ENCODE measurements around the gene PAN3. TPM values are rescaled to one million over a fixed set of nuclear protein-coding genes. Genes with fewer than 3 reads are reported as not detected.

PAN3 gene
- total RNA-seq, 1 donor from 2014 or later, result 40.1 TPM

DNA sequence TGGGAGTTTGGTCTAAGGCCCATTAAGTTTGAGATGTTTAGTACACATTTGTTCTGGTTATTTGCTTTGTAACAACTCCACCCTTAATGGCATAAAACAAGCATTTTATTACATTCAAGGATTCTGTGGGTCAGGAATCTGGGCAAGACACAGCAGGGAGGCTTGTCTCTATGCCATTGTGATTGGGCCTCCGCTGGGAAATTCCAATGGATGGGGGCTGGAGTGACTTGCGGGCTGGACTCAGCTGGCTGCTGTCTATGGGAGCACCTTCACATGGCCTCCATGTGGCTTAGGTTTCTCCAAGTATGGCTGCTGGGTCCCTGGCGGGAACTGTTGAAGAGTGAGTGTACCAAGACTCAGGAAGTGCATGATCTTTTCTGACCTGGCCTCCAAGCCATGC, 159.0 kb downstream of the PAN3 start:
- intact Hi-C loops (cut with micrococcal nuclease), result no loop called here

DNA sequence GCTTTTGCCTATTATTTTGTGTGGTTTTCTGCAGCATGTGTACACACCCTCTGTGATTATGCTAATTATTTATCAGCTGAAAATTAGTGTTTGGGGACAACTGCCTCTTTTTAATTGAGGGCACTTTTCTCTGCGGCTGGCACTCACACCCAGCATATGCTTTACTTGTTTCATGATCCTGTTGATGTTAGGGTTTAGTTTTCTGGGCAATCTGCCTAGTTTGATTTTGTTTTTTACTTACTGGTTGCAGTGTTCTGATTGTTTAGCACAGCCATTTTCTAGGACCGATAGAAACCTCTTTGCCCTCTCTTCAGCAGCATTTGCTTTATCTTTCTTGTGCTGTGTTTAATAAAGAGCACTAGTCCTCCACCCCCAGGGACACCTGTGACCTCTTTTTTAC, 161.6 kb downstream of the PAN3 start:
- intact Hi-C loops (cut with micrococcal nuclease), result no loop called here

DNA sequence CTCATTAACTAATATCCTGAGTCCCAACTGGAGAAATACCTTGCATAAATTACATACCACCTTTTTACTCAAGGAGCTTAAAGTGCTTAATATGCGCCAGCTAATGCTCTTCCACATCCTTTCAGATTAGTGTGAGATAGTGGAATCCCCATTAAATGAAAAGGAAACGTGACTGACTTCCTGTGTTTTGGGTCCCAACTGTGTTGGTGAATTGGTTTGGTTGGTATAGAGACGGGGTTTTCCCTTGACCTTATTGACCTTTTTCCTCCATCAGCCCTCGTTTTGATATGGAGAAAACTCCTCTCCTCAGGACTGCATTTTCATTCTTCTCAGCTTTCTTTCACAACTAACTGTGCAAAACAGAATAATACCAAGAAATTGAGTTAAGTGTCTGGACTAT, 163.5 kb downstream of the PAN3 start:
- intact Hi-C loops (cut with micrococcal nuclease), result no loop called here

DNA sequence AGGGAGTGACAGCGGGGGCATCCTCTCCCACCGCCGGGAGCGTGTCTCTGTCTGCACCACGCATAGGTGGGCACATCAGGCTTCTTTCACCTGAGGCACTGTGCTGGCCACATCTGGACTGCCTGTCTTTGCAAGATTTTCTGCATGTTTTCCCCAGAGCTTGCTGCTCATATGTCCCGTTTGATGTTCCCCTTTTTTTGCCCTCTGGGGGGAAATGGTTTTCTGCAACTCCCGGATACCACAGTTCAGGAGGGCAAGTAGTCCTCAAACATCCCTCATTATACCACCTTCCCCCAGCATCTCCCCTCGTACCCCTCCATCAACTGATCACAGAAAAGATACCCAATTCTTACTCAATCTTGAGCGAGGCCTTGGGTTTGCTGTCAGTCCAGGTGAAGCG, 168.0 kb downstream of the PAN3 start:
- intact Hi-C loops (cut with micrococcal nuclease), result no loop called here

DNA sequence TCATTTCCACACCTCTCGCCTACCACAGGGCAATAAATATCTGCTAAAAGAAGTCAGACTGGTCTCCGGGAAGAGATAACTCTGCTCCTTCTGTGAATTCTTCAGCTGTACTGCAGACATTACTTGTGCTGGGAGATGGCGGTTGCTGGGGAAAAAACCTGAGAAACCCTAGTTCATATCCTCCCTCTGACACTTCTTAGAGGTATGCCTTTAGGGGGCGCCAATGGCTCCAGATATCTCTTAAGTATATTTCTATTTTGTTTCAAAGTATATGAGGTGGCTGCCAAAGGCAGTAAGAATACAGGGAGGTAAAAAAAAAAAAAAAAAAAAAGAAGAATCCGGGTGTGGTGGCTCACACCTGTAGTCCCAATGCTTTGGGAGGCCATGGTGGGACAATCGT, 175.2 kb downstream of the PAN3 start:
- intact Hi-C loops (cut with micrococcal nuclease), result loop anchor here (1.0 to 2.0 kb wide), 2 partner anchors 346 to 483 kb away; partner anchors contain the start of gene POMP

DNA sequence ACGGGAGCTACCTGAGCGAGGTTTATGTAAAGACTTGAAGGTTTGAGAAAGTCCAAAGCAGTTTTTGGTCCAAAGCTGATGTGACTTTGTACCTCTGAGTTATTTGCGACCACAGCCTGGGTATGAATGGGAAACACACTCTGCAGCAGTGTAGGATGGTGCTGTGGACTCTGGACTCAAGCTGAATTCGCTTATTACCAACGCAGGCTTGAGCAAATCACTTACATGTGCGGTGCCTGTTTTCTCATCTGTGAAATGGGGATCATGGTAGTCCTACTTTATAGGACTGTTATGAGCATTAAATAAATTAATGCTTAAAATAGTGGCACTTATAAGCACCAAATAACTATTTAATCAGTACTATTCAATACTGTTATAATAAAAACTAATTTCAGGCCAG, 176.5 kb downstream of the PAN3 start:
- intact Hi-C loops (cut with micrococcal nuclease), result no loop called here

DNA sequence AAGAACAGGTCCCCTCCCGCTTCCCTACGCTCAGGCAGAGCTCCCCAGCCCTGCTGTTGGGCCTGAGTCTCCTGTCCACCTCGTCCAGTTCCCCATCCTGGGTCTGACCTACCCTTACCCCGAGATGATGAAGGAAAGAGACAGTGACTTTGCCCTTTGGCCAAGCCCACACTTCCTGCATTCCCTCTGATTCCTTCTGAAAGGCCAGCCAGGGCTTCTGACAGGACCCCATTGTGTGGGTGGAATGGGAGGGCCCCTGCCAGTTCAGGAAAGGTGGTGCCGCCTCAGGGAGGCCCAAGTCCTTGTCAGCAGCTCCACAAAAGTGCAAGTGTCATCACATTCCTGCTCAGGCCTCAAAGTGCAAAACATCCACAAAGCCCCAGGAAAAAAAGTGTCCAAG, 177.8 kb downstream of the PAN3 start:
- intact Hi-C loops (cut with micrococcal nuclease), result no loop called here

DNA sequence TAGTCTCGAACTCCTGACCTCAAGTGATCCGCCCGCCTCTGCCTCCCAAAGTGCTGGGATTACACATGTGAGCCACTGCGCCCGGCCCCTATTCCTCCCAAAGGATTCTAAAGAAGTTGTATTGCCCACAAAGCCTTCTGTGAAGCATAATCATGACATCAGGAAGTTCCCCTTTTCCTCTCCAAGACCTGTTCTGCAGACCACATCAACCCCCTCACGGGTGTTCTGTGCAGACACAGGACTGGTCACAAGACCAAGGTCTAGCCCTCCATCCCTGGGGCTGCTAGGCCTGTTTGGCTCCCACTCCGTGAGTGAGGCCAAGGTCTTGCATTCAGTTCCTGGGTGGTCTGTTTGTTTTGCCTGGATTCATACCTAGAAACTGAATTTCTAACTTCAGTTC, 178.5 kb downstream of the PAN3 start:
- intact Hi-C loops (cut with micrococcal nuclease), result no loop called here

DNA sequence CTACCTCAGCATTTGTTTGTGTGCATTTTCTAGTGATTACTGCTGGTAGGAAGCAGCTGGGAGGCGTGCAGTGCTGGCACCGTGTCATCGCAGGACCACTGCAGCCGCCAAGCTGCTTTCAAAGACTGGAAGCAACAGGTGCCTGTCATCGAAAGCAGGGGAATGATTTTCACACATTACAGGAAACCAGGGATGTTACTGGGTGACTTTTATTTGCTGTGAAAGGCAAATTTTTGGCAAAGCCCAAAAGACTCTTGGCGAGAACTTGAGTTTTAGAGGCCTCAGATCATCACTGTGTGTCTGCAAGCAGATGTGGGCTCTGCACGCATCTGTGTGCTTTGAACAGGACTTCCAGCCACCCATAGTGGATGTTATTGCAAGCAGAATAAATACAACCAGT, 180.2 kb downstream of the PAN3 start:
- intact Hi-C loops (cut with micrococcal nuclease), result no loop called here

DNA sequence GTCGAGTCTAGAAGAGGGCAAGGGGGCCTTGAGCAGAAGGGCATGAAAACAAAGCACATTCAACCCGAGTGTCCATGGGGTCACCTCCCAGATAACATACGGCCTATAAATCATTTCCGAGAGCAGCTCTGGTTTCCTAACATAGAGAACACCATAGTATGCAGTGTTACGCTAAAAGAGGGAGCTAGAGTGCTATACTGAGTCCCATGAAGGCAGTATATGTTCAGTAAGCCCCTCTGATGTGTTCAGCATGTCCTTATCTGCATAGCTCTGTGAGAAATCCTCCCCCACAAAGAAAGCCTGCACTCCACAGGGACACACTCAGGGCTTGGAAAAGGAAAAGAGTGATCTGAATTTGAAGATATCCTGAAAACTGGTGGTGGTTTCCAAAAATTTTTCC, 181.2 kb downstream of the PAN3 start:
- intact Hi-C loops (cut with micrococcal nuclease), result no loop called here

DNA sequence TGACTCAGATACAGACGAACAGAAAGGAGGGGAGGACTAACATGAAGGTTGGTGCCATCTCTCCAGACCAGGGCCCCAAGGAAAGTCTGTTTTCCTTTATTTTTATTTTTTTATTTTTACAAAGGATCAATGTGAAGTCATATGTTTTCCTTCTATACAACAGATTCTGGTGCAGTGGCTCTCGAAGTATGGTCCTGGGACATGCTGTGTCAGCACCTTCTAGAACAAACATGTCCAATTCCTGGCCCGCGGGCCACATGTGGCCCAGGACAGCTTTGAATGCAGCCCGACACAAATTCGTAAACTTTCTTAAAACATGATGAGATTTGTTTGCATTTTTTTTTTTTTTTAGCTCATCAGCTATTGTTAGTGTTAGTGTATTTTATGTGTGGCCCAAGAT, 181.9 kb downstream of the PAN3 start:
- intact Hi-C loops (cut with micrococcal nuclease), result no loop called here

DNA sequence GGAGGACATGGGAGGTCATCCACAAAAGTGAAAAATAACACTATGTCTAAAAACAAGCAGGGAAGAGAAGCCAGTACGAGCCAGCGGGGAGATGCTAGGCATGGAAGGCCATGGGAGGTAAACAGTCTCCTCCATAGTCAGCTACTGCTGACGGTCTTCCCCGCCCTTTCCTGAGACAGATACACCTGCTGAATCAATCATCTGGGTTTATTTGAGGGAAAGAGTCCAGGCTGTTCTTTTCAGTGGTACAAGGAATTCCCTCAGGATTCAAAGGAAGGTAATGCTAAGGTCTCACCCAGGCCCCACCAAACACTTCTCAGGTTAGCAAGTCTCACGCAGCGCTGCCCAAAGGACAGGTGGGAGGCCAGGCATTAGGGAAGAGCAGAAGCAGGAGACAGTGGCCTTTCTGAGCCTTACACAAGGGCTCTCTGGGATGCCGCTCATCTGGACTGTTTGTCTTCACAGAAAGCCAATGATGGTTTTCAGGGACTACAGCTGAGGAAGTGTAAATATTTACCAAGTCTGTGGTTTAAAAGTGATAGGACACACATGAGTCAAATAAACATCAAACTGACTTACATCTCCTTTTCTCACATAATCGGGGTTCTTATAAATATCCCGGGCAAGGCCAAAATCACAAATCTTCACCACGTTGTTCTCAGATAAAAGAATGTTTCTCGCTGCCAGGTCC, 182.7 kb downstream of the PAN3 start:
- intact Hi-C loops (cut with micrococcal nuclease), result no loop called here

DNA sequence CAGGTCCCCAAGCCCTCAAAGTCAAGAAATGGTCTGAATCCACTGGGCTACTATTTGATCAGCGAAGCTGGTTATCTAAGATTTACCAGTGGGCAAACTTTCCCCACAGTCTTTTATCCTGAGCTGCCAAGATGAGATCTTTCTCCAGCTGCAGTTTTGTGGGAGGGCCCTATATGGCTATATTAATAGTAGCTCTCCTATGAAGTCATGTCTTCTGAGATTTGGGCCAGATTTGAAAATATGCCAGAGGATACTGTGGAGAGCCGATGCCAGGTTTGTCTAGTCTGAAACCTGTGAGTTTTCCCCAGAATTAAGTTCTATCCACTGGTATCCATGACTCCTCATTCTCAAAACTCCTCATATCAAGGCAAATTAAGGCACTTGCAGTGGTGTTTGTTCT, 183.4 kb downstream of the PAN3 start:
- intact Hi-C loops (cut with micrococcal nuclease), result no loop called here

DNA sequence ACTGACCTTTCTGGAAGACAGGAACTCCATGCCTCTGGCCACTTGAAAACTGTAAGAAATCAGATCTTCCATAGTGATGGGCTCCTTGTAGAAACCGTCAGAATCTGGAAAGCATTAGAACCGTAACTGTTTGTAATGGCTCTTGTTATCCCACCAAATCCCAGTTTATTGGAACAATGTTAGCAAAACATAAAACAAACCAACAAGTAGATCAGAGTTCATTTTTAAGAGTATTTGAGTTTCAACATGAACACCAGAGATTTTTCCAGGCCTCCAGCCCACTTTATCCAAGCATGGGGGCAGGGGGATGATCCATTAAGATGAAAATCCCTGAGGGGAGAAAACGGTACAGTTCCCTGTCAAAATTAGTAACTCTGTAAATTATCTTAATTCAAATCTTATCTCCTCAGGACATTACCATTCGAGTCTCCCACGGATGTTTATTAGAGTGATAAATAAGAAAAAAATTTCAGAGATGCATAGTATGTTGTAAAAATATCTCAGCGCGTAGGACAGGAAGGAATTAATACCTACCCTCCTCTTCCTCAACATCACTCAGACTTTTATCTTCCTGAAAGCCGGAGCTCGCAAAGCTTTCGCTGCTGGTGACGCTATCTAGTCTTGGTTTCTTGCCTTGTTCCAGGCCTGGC, 184.0 kb downstream of the PAN3 start:
- intact Hi-C loops (cut with micrococcal nuclease), result no loop called here

DNA sequence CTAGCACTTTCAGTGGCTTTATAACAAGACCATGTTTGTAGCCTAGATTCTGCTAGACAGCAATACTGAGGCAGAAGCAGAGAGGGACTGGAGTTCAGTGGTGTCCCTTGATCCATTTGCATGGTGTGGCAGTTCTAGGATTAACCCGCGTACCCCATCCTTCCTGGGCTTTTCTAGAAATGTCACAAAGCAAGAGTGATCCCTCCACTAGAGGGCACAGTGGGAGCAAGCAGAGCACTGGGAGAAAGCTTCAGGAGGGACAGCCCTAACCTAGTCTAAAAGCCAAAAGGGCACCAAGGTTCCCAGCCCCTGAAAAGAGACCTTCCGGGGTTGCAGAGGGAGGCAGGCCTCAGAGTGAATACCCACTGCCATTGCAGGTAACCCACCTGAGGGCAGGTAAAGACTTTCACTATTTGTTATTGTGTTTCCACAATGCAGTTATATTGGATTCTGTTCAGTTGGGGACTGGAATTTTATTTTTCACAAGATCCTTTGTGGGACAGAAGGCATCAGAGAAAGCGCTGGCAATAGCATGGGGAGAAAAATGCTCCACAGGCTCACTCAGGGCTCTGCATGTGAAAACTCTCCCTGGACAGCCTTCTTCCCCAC, 185.9 kb downstream of the PAN3 start:
- intact Hi-C loops (cut with micrococcal nuclease), result loop anchor here (1.0 kb wide), 4 partner anchors 168 to 472 kb away; no protein-coding TSS in a partner anchor

DNA sequence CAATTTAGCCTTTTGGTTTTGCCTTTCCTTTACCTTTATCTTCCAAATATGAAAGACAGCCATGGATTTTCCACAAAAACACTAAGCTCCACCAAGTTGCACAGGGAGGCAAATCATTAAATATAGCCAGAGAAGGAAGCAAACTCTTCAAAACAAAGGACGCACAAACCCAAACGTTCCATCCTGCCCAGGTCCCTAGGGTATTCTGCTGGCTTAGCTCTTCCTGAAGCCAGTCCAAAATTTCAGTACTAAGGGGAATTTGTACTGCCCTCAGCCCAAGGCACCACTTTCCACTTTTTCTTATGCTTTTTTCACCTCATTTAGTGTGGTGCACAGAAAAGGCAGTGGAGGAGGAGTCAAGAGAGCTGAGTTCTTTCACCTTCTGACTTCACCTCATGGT, 186.7 kb downstream of the PAN3 start:
- intact Hi-C loops (cut with micrococcal nuclease), result no loop called here

DNA sequence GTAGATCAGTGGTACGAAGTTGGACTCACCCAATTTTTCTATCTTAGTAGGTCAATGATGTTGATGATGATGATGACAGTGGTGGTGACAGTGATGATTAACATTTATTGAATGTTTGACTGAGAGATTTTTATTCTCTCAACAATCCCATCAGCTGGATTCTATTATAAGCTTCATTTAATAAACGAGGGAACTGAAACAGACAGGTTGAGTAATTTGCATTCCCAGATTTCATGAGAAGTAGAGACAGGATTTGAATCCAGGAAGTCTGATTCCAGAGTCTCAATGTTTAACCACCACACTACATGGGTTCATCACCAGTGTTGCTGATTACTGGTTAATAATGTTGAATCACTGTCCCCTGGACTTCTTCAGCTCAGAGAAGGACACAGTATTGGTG, 187.7 kb downstream of the PAN3 start:
- intact Hi-C loops (cut with micrococcal nuclease), result no loop called here

DNA sequence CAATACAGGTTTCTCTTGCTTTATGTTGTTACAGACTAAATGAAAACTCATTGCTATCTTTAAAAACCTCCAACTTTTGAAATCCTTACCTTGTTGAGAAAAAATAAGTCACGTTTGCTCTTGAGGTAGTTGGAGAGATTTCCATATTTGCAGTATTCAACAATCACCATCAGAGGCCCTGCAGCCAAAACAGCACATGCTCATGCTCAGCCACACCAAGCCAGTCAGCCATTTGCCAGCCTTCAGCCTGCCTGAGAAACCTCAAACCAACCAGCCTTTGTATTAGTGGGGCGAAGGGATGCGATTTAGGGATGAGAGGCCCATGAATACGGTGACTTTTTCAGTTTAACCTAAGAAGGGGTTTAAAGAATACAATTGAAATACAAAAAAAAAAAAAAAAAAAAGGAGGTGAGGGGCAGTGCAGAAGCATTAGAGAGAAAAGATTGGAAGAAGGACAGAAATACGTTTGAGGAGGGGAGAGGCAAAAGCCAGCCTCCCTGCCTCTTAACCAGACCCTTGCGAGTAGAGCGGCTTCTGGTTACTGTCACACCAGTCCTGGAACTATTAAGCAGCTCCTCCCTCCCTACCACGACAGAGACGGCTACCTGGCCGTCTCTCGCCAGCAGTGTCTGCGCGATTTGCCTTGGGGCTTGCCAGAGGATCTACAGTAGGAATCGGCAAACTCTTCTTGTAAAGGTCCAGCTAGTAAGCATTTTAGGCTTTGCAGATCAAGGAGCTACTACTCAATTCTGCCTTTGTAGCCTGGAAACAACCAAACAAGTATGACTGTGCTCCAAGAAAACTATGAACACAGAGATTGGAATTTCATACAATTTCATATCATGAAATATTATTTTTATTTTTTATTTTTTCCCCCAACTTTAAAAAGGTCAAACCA, 189.3 kb downstream of the PAN3 start:
- intact Hi-C loops (cut with micrococcal nuclease), result no loop called here

DNA sequence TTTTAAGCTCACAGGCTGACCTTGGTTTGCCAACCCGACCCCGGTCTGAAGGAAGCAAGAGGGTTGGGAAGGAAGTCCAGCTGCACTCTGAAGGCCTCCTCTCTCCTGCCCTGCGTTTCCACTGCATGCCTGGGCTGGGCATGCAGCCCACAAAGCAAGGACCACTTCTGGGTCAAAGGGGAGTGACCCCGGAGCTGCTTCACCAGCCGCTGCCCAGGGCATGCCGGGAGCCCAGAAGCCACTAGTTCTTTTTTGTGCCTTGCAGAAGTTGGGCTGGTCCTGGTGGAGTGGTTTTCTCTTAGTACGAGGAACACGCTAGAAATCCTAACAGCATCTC, 189.9 kb downstream of the PAN3 start:
- intact Hi-C loops (cut with micrococcal nuclease), result no loop called here

DNA sequence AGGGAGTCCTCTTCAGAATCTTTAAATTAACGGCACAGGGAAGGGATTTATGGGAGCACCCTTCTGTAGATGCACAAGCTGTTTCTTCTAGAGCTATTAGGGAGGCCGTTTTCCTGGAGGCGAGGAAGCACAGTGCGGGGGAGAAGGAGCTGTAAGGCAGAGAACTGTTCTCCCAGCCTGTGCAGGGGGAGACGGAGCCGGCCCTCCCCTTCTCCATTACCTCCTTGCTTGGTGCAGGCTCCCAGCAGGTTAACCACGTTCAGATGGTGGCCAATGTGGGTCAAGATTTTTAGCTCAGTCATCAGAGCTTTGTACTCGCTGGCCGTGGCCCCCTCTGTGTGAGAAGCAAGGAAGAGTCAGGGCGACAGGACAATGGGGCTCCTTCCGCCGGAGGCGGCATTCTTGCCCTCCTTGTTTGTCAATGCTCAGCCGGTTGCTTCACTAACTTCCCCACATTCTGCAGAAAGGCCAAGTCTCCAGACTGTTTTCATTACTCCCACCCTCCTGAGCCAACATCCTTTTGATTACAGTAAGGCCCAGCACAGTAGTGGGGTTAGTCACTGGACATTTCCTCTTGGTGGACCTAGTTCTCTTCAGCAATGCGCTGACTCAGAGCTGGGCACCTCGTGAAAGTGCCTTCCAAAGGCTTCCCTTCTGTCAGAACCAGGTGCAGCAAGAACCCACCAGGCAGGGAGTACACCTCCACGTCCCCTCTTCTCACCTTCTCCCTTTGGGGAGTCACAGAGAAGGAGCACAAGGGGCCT, 191.2 kb downstream of the PAN3 start:
- intact Hi-C loops (cut with micrococcal nuclease), result no loop called here

DNA sequence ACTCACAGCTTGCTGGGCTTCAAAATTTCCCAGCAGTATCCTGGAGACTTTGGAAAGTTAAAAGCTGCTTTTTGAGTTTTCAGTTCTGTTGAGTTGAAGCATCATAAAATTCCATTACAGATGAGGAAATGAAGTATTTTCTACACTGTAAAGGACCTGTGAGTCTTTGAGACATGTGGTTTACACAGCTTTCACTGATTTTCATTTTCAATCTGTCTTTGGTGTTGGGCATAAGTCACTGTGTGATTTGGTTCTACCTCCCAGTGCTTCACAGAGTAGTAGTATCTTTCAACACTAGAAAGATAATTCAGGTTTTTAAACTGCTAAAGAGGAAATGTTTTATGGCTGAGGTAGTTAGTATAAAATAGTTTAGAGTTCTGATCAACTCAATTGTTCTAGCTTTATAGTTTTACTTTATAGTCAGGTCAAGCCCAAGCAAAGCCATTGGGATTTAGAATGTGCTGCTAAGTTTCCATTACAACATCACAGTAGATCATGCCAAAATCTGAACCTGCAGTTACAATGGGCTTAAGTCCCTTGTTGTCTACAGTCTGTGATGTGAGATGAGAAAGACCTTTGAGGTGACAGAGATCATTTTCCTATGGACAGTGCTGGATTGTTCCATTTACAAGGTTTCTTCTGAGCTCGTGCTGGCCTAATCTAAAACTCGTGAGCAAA, 195.0 kb downstream of the PAN3 start:
- intact Hi-C loops (cut with micrococcal nuclease), result no loop called here

All from T-helper 1 cell treated with Interleukin-12 subunit alpha and Interleukin-12 subunit beta and Interleukin-4 antibody, amounts not matched to agents 30 ng/mL and 1 ng/mL, for 36 hours (primary cell).